ENCODE measurements around the gene C1orf159. TPM values are rescaled to one million over a fixed set of nuclear protein-coding genes. Genes with fewer than 3 reads are reported as not detected.

The C1orf159 gene
- total RNA-seq, 6 experiments from 2014 or later, result 4.0 to 7.7 (median 6.4) TPM

DNA sequence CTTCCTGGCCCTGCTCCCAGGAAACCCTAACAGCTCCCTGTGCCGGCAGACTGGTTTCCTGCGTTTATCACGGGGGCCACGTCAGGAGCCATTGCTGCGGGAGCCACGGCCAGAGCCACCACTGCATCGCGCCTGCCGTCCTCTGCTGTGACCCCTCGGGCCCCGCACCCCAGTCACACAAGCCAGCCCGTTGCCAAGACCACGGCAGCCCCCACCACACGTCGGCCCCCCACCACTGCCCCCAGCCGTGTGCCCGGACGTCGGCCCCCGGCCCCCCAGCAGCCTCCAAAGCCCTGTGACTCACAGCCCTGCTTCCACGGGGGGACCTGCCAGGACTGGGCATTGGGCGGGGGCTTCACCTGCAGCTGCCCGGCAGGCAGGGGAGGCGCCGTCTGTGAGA lies 67.9 kb downstream of the C1orf159 start:
- H3K27ac ChIP-seq, result no peak overlapping the region
- H3K4me3 ChIP-seq, result no peak overlapping the region
- ATAC-seq (no peak), DNase-seq (no peak)
- TF ChIP-seq, protein P1, sequence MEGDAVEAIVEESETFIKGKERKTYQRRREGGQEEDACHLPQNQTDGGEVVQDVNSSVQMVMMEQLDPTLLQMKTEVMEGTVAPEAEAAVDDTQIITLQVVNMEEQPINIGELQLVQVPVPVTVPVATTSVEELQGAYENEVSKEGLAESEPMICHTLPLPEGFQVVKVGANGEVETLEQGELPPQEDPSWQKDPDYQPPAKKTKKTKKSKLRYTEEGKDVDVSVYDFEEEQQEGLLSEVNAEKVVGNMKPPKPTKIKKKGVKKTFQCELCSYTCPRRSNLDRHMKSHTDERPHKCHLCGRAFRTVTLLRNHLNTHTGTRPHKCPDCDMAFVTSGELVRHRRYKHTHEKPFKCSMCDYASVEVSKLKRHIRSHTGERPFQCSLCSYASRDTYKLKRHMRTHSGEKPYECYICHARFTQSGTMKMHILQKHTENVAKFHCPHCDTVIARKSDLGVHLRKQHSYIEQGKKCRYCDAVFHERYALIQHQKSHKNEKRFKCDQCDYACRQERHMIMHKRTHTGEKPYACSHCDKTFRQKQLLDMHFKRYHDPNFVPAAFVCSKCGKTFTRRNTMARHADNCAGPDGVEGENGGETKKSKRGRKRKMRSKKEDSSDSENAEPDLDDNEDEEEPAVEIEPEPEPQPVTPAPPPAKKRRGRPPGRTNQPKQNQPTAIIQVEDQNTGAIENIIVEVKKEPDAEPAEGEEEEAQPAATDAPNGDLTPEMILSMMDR (IDR thresholded peaks at IDR 0.05), result no peak
- no peak for TF ChIP-seq POLR2A (IDR thresholded peaks at IDR 0.05)
- H3K36me3 ChIP-seq, result peaks cover 0 to 2% (median 0%) of the 10 kb centered on the region in 4 donors
- no peaks in the 10 kb centered on the region for H3K9me3 ChIP-seq
- intact Hi-C loops (cut with DNase I), result no loop called here
- no peaks in the 10 kb centered on the region for H3K27me3 ChIP-seq
- 89% methylated on average over 9 of the region's 25 CpGs for WGBS (ENCODE audit: insufficient coverage, low coverage, low lambda C conversion rate, missing lambda C conversion rate)
- H3K4me1 ChIP-seq, result no peaks in the 10 kb centered on the region

- no peak overlapping the region for H3K4me3 ChIP-seq
- DNase-seq (no peak), ATAC-seq (no peak)
- H3K4me1 ChIP-seq, result no peaks in the 10 kb centered on the region
- peaks cover 0 to 2% (median 0%) of the 10 kb centered on the region in 4 donors for H3K36me3 ChIP-seq
- no peak overlapping the region for H3K27ac ChIP-seq
- H3K9me3 ChIP-seq, result no peaks in the 10 kb centered on the region
- no peaks in the 10 kb centered on the region for H3K27me3 ChIP-seq
- TF ChIP-seq, protein P1 (IDR thresholded peaks at IDR 0.05), result no peak
- no peak for TF ChIP-seq POLR2A (IDR thresholded peaks at IDR 0.05)
- intact Hi-C loops (cut with DNase I), result no loop called here
- 89% methylated on average over 4 of the region's 19 CpGs for WGBS (ENCODE audit: insufficient coverage, low coverage, low lambda C conversion rate, missing lambda C conversion rate)
Observed at GRCh38 chr1:1047407-1047806, 68.5 kb downstream of the C1orf159 start.

DNA sequence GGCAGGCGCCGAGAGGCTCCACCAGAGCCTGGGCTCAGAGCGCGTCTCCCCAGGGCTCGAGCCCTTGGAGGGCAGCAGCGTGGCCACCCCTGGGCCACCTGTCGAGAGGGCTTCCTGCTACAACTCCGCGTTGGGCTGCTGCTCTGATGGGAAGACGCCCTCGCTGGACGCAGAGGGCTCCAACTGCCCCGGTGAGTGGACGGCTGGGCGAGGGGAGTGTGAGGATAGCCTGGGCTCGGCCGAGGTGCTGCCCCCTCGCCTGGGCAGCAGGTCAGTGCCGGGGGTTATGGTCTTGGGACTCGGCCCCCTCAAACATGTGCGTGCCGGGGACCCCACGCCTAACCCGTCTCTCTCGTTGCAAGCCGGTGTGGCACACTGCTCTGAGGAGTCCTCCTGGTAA lies 69.1 kb downstream of the C1orf159 start:
- no peaks in the 10 kb centered on the region for H3K4me1 ChIP-seq
- H3K9me3 ChIP-seq, result no peaks in the 10 kb centered on the region
- ATAC-seq, result no peak
- no peak for DNase-seq
- no peak for TF ChIP-seq POLR2A (IDR thresholded peaks at IDR 0.05)
- TF ChIP-seq, protein P1 (IDR thresholded peaks at IDR 0.05), result no peak
- WGBS (ENCODE audit: insufficient coverage, low coverage, low lambda C conversion rate, missing lambda C conversion rate), result no CpG with 5 or more reads among the region's 26 CpGs
- peaks cover 0 to 2% (median 0%) of the 10 kb centered on the region in 4 donors for H3K36me3 ChIP-seq
- H3K4me3 ChIP-seq, result no peak overlapping the region
- H3K27me3 ChIP-seq, result no peaks in the 10 kb centered on the region
- no peak overlapping the region for H3K27ac ChIP-seq
- intact Hi-C loops (cut with DNase I), result no loop called here

- DNase-seq (no peak), ATAC-seq (no peak)
- no peak overlapping the region for H3K27ac ChIP-seq
- WGBS (ENCODE audit: insufficient coverage, low coverage, low lambda C conversion rate, missing lambda C conversion rate), result 95% methylated on average over 8 of the region's 20 CpGs
- intact Hi-C loops (cut with DNase I), result no loop called here
- H3K4me3 ChIP-seq, result no peak overlapping the region
- TF ChIP-seq, protein P1 (IDR thresholded peaks at IDR 0.05), result no peak
- TF ChIP-seq POLR2A (IDR thresholded peaks at IDR 0.05), result no peak
- no peaks in the 10 kb centered on the region for H3K9me3 ChIP-seq
- H3K4me1 ChIP-seq, result no peaks in the 10 kb centered on the region
- H3K36me3 ChIP-seq, result peaks cover 0 to 2% (median 0%) of the 10 kb centered on the region in 4 donors
- H3K27me3 ChIP-seq, result no peaks in the 10 kb centered on the region
Observed at GRCh38 chr1:1046243-1046642, 69.6 kb downstream of the C1orf159 start.

DNA sequence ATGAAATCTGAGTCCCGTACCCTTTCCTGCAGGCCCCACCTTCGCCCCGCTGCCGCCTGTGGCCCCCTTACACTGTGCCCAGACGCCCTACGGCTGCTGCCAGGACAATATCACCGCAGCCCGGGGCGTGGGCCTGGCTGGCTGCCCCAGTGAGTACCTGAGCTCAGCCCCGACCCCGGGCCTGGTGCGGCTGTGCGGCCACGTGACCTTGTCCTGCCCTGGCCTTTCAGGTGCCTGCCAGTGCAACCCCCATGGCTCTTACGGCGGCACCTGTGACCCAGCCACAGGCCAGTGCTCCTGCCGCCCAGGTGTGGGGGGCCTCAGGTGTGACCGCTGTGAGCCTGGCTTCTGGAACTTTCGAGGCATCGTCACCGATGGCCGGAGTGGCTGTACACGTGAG lies 70.8 kb downstream of the C1orf159 start:
- TF ChIP-seq POLR2A (IDR thresholded peaks at IDR 0.05), result no peak
- TF ChIP-seq, protein P1 (IDR thresholded peaks at IDR 0.05), result no peak
- WGBS (ENCODE audit: insufficient coverage, low coverage, low lambda C conversion rate, missing lambda C conversion rate), result 100% methylated on average over 1 of the region's 23 CpGs
- Histone ChIP-seq H3K9me3 (no peaks in the 10 kb centered on the region), H3K4me1 (peaks cover 0 to 5% (median 3%) of the 10 kb centered on the region in 4 donors), H3K4me3 (no peak overlapping the region), H3K27me3 (no peaks in the 10 kb centered on the region), H3K27ac (no peak overlapping the region), H3K36me3 (peaks cover 0 to 2% (median 0%) of the 10 kb centered on the region in 4 donors)
- ATAC-seq (no peak), DNase-seq (no peak)
- intact Hi-C loops (cut with DNase I), result no loop called here

Measured in right lobe of liver (tissue), 6 donors.